DMS153 (cell line): ENCODE results near the gene CCDC187.

Experiments used
- DNase-seq: peaks from one replicate; lab custom pipeline; 2025; lab: John Stamatoyannopoulos, UW

The CCDC187 gene

GRCh38 chr9:136283291-136284235 is 20.3 kb downstream of the CCDC187 start:
- DNase-seq, result peak; percentile 70

GRCh38 chr9:136282272-136282861 is 21.5 kb downstream of the CCDC187 start:
- DNase-seq, result no peak

- DNase-seq, result no peak
These were observed 22.2 kb downstream of the CCDC187 start for GRCh38 chr9:136281421-136282271.

GRCh38 chr9:136280535-136281315 is 23.2 kb downstream of the CCDC187 start:
- DNase-seq, result no peak

GRCh38 chr9:136279471-136279870 is 24.4 kb downstream of the CCDC187 start:
- no peak for DNase-seq

GRCh38 chr9:136278894-136279293 is 25.0 kb downstream of the CCDC187 start:
- no peak for DNase-seq

DNA sequence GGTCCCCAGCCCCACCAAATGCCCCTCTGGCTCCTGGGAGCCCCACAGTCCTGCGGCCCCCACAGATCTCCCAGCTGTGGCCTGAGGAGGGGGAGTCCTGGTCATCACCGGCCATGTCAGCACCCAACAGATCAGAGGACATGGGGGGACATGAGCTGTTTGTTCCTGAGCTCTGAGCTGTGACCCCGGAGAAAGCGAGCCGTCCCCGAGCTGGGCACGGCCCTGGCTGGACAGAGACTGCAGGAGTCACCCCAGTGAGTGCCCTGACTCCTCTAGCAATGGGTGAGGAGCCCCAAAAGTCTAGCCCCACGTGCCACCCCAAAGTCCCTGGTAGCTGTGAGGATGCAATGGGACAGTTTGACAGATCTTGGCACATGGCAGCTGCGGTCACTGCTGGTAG is 25.7 kb downstream of the CCDC187 start:
- no peak for DNase-seq

GRCh38 chr9:136277746-136278145 is 26.1 kb downstream of the CCDC187 start:
- no peak for DNase-seq

- DNase-seq, result no peak
These were observed 27.2 kb downstream of the CCDC187 start for GRCh38 chr9:136276716-136277115.

- DNase-seq, result no peak
These were observed 28.1 kb downstream of the CCDC187 start for GRCh38 chr9:136275655-136276429.

GRCh38 chr9:136274786-136275654 is 28.9 kb downstream of the CCDC187 start:
- DNase-seq, result no peak

DNA sequence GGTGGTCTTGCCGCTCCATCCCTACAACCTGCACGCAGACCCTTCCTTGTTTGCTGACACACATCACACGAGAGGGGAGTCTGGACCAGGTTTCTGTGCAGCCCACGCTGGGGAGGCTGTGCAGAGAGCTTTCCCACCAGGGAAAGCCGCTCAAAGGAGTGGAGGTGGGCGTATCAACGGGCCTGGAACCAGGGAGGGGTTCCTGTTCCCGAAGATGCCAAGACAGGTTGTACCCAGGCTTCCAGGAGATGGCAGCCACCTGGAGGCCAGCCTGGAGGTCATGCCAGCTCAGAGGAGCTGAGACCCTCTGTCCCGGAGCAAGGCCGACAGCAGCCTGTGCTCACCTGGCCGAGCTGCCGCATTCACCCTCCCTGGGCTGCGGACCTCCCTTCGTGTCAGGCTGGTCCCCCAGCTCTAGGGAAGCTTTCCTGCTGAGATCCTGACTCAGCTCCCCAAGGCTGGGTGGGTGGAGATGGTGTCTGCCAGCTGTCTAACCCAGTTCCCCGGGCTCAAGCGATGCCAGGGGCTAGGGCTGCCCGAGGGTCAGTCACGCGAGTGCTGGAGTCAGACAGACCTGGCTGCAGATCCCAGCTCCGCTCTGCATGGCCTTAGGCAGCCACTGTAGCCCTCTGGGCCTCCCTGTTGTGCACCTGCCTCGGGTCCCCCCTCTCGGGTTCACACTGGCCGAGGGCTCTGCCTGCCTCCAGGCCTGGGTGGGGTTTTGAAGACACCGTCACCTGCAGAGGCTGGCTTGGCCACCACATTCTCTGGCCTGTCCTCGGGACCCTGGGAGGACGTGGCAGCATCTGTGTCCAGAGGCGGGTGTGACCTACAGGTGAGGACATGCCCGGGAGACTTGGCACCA is 29.7 kb downstream of the CCDC187 start:
- no peak for DNase-seq

- DNase-seq, result no peak
These were observed 30.5 kb downstream of the CCDC187 start for GRCh38 chr9:136273244-136273865.

DNA sequence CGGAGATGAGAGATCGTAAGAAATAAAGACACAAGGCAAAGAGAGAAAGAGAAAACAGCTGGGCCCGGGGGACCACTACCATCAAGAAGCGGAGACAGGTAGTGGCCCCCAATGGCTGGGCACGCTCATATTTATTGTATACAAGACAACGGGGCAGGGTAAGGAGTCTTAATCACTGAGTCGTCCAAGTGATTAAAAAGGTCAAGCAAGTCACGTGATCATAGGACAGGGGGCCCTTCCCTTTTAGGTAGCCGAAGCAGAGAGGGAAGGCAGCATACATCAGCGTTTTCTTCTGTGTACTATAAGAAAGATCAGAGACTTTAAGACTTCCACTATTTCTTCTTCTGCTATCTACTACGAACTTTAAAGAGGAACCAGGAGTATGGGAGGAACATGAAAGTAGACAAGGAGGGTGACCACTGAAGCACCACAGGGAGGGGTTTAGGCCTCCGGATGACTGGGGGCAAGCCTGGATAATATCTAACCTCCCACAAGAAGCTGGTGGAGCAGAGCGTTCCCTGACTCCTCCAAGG is 33.7 kb downstream of the CCDC187 start:
- no peak for DNase-seq

GRCh38 chr9:136268735-136269134 is 35.2 kb downstream of the CCDC187 start:
- DNase-seq, result no peak

DNA sequence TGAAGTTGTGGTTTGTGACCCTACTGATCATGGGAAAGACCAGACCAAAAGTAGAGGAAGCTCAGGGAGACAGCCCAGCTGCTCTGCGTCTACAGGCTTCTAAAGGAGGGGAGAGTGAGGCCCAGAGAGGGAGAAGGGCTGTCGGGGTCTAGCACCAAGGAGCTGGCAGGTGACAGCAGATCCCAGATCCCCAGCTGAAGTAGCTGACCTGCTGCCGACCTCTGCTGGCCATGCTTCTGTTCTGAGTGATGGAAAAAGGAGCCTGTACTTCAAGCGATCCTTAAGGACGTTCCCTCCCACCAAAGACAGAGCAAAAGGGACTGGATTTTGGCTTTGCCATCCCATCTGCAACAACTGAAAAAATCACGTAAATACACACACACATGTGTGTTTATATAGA is 35.6 kb downstream of the CCDC187 start:
- no peak for DNase-seq

GRCh38 chr9:136267261-136268111 is 36.4 kb downstream of the CCDC187 start:
- DNase-seq, result peak; percentile 53
